Sigmoid colon (tissue), 7 donors: ENCODE results near the gene MKNK2. TPM values are rescaled to one million over a fixed set of nuclear protein-coding genes. Genes with fewer than 3 reads are reported as not detected.

Experiments
- DNase-seq: peaks from one replicate; pipeline ENCODE4 v3.0.0-alpha.2; 2019
- H3K27ac ChIP-seq, 4 donors: fragments of 200-600 bp; sonication (generic); one replicate each; pipeline ENCODE4 v1.5.1; 2016 to 2019; ENCODE audit warnings: mild to moderate bottlenecking in 1 of 4
- H3K27me3 ChIP-seq, 3 donors: fragments of 200-600 bp; sonication (generic); one replicate each; pipeline ENCODE4 v1.5.1; 2019; ENCODE audit warnings: mild to moderate bottlenecking in 1 of 3
- H3K36me3 ChIP-seq, 4 donors: fragments of 200-600 bp; sonication (generic); one replicate each; pipeline ENCODE4 v1.5.1; 2016 to 2019
- H3K4me1 ChIP-seq, 4 donors: fragments of 200-600 bp; sonication (generic); one replicate each; pipeline ENCODE4 v1.5.1; 2017 to 2019
- H3K4me3 ChIP-seq, 4 donors: fragments of 200-600 bp; sonication (generic); one replicate each; pipeline ENCODE4 v1.5.1; 2017 to 2019; ENCODE audit warnings: mild to moderate bottlenecking in 2 of 4, moderate library complexity in 1 of 4
- H3K9me3 ChIP-seq, 4 donors: fragments of 200-600 bp in 3 of 4; sonication (generic) in 3 of 4; one replicate each; pipeline versions ENCODE4 v1.5.1 to v1.6.1; 2013 to 2019
- EP300 ChIP-seq, 4 donors: sonication (generic); formaldehyde crosslinking; IDR thresholded peaks; one replicate each; pipeline ENCODE4 v1.6.1; 2017; ENCODE audit warnings: antibody characterized with exemption in 4 of 4
- POLR2A ChIP-seq, 2 donors: fragments of 450-650 bp; IDR thresholded peaks; one replicate each; pipeline ENCODE4 v1.6.1; 2016; ENCODE audit warnings: antibody characterized with exemption in 2 of 2, mild to moderate bottlenecking in 2 of 2, moderate library complexity in 2 of 2
- POLR2AphosphoS5 ChIP-seq, 4 donors: sonication (generic); formaldehyde crosslinking; IDR thresholded peaks; one replicate each; pipeline ENCODE4 v1.6.1; 2017; ENCODE audit warnings: antibody characterized with exemption in 4 of 4
- WGBS, 2 donors: extraction: QIAGEN DNeasy Blood & Tissue Kit; methylation state at CpG; one replicate each; pipeline ENCODE4 v1.1.7; 2013; 5-methylcytosine and 5-hydroxymethylcytosine counted together
- intact Hi-C: fragments of 100-400 bp; cut with DNase I; formaldehyde crosslinking; loops from one replicate; pipeline ENCODE4 v1.15.1; 2023
- polyA plus RNA-seq, 3 donors: library from polyadenylated mRNA; stranded (reverse); fragments of 200-250 nt; gene quantifications; one replicate each; pipeline ENCODE4 v1.2.3, GENCODE V29; 2013
- total RNA-seq, 4 donors: library from RNA; depleted of rRNA; stranded (reverse); fragments of >200 nt; gene quantifications; one replicate each; pipeline ENCODE4 v1.1.0, GENCODE V29; 2016
- TF ChIP-seq, protein P1 (sequence below), 4 experiments: fragments of 450-650 bp in 3 of 4; fragments of 200-600 bp in 1 of 4; IDR thresholded peaks; one replicate each; pipeline ENCODE4 v1.5.1; 2016 to 2019; ENCODE audit warnings: antibody characterized with exemption in 4 of 4, mild to moderate bottlenecking in 3 of 4, moderate library complexity in 2 of 4
- donor health status: healthy with polysubstance abuse.
- donor health status: Bipolar disorder and iron deficiency.
- donor health status: healthy.

Gene MKNK2
- total and polyA plus RNA-seq, 7 donors = 83.1 to 157 (median 121) TPM

DNA sequence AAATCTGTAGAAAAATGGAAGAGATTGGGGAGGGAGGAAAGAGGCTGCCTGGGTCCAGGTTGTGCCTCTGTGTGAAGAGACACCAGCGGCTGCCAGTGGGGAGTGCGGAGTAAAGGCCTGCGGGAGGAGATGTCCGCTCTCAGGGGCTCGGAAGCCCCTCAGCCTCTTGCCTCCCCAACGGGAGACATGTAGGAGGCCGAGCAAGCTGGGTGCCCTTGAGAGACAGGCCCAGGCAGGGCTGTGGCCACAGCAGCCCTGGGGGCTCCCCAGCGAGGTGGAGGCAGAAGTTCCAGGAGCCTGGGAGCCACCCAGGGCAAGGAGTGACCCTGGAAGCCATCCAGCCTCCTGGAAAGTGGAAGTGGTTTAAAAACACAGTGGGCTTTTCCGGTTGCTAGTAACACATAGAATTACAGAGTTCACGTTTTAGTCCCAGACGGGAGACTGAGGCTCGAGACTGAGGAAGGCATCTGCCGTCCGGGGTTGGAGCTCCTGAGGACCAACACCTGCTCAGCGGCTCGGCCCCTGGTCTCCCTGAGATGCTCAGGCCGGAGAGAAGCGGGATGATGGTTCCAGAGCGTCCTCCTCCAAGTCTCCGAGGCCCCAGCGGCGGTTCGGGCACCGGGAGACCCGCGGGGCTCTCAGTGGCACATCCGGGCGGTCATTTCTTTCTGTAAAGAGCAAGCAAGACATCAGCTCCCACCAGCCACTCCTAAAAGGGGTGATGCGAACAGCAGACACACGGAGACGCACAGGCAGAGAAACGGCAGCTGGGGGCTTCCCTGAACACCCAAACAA lies 21.9 kb upstream of the MKNK2 start:
- DNase-seq = no peak
- 92 to 93% methylated on average over 32 of the region's 32 CpGs for whole genome bisulfite sequencing, 2 donors
- no peak overlapping the region for H3K4me3 ChIP-seq
- H3K4me1 ChIP-seq = peaks cover 0 to 12% (median 9%) of the 10 kb centered on the region in 4 donors
- H3K36me3 ChIP-seq = peaks cover 23 to 72% (median 52%) of the 10 kb centered on the region in 4 donors
- H3K27me3 ChIP-seq = no peaks in the 10 kb centered on the region
- no peaks in the 10 kb centered on the region for H3K9me3 ChIP-seq
- intact Hi-C loops = loop anchor here (5.0 kb wide), 1 partner anchor 146 kb away; no protein-coding TSS in a partner anchor
- TF ChIP-seq EP300 (IDR thresholded peaks at IDR 0.05) (no peak), POLR2AphosphoS5 (IDR thresholded peaks at IDR 0.05) (no peak), POLR2A (IDR thresholded peaks at IDR 0.05) (no peak)
- TF ChIP-seq, protein P1, sequence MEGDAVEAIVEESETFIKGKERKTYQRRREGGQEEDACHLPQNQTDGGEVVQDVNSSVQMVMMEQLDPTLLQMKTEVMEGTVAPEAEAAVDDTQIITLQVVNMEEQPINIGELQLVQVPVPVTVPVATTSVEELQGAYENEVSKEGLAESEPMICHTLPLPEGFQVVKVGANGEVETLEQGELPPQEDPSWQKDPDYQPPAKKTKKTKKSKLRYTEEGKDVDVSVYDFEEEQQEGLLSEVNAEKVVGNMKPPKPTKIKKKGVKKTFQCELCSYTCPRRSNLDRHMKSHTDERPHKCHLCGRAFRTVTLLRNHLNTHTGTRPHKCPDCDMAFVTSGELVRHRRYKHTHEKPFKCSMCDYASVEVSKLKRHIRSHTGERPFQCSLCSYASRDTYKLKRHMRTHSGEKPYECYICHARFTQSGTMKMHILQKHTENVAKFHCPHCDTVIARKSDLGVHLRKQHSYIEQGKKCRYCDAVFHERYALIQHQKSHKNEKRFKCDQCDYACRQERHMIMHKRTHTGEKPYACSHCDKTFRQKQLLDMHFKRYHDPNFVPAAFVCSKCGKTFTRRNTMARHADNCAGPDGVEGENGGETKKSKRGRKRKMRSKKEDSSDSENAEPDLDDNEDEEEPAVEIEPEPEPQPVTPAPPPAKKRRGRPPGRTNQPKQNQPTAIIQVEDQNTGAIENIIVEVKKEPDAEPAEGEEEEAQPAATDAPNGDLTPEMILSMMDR (IDR thresholded peaks at IDR 0.05) = no peak
- no peak overlapping the region for H3K27ac ChIP-seq

DNA sequence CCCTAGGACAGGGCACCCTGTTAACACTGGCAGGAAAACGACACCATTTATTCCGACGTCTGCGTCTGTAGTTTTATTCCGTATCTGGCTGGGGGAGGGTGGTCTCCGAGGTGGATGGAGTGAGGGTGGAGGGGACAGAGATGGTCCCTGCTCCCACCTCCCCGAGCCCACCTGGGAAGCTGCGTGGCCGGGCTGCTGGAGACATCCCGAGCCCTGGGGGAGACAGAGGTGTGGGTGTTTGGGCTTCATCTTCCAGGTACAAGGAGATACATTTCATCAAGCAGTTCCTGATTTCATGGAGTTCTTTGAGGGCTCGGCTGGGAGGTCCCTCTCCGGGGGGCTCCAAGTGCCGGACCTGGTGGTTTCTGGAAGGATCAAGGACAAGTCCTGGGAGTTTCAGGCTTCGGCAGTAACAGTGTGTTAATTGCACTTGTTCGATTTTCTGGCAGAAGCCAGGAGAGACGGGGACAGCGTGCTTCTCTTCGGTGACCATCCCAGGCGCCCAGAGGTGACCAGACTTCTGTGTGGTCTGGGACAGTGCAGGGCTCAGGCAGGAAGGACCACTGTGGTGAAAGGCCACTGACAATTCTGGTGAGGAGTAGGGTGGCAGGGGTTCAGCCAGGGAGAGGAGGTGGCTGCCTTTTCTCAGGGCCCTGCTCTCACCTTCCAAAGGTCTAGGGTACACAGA lies 20.1 kb upstream of the MKNK2 start:
- H3K27ac ChIP-seq = no peak overlapping the region
- 73 to 91% methylated on average over 19 of the region's 19 CpGs for WGBS, 2 donors
- intact Hi-C loops = loop anchor here (5.0 kb wide), 1 partner anchor 144 kb away; no protein-coding TSS in a partner anchor

DNA sequence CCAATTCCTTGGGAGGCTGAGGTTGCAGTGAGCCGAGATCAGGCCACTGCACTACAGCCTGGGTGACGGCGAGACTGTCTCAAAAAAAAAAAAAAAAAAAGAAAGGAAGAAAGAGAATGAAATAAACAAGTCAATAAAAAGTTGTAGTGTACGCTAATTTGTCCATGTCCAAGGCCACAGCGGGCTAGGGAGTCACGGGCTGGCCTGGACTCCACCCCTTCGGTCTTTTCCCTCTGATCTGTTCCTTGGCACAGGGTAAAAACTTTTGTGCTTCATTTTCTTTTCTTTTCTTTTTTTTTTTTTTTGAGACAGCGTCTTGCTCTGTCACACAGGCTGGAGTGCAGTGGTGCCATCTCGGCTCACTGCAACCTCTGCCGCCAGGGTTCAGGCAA lies 19.4 kb upstream of the MKNK2 start:
- no peak for DNase-seq
- H3K27ac ChIP-seq = peak overlapping the region in 3 of 4 donors; percentile 62 to 66 (median 63)
- WGBS, 2 donors = 21 to 70% methylated on average over 10 of the region's 10 CpGs

More for the DNA sequence above, 20.1 kb upstream of the MKNK2 start:
- H3K36me3 ChIP-seq = peaks cover 14 to 54% (median 34%) of the 10 kb centered on the region in 4 donors
- no peak for DNase-seq
- H3K9me3 ChIP-seq = no peaks in the 10 kb centered on the region
- H3K27me3 ChIP-seq = no peaks in the 10 kb centered on the region
- TF ChIP-seq EP300 (IDR thresholded peaks at IDR 0.05) (no peak), POLR2AphosphoS5 (IDR thresholded peaks at IDR 0.05) (no peak), POLR2A (IDR thresholded peaks at IDR 0.05) (no peak)
- TF ChIP-seq, protein P1 (IDR thresholded peaks at IDR 0.05) = no peak
- H3K4me1 ChIP-seq = peaks cover 0 to 12% (median 9%) of the 10 kb centered on the region in 4 donors
- no peak overlapping the region for H3K4me3 ChIP-seq

DNA sequence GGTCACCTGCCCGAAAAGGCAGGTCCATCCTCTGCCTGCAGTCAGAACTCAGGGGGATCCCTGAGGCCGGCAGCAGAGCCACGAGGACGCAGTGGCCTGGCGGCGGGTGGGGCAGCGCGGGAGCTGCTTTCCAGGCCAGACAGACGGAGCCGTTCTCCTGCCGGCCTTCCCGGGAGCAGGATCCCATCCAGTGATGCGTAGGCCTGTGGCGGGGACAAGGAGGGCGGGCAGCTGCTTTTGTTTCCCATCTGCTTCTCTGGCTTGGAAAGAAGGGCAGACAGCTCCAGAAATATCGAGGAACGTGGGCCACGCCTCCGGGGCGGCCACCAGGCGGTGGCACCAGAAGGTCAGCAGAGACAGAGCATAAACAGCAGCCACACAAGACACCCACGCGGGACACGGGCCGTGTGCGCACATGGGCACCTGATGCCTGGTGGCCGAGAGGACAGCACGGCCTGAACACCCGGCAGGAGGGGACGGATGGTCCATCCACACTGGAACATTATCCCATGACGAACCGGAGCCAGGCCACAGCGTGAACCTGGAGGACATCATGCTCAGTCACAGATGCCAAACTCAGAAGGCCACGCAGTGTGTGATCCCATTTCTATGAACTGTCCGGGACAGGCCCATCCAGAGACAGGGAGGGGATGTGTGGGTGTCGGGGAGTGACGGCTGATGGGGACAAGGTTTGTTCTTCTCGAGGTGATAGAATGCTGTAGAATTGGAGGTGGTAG lies 13.9 kb upstream of the MKNK2 start:
- TF ChIP-seq EP300 (IDR thresholded peaks at IDR 0.05) = peak; percentile 95 to 99 (median 98)
- peak; percentile 65 to 83 (median 74) for TF ChIP-seq POLR2AphosphoS5 (IDR thresholded peaks at IDR 0.05)
- TF ChIP-seq POLR2A (IDR thresholded peaks at IDR 0.05) = no peak
- Histone ChIP-seq H3K4me3 (peak overlapping the region in 2 of 4 donors; percentile 6 to 19), H3K4me1 (peaks cover 0 to 50% (median 44%) of the 10 kb centered on the region in 4 donors), H3K9me3 (no peaks in the 10 kb centered on the region), H3K27me3 (no peaks in the 10 kb centered on the region), H3K27ac (peak overlapping the region; percentile 65 to 86 (median 81)), H3K36me3 (no peaks in the 10 kb centered on the region)
- 68 to 78% methylated on average over 38 of the region's 38 CpGs for WGBS, 2 donors
- DNase-seq = peak; percentile 88
- intact Hi-C loops = no loop called here

More for the DNA sequence above, 19.4 kb upstream of the MKNK2 start:
- intact Hi-C loops = loop anchor here (5.0 kb wide), 1 partner anchor 143 kb away; no protein-coding TSS in a partner anchor
- Histone ChIP-seq H3K4me1 (peaks cover 0 to 12% (median 10%) of the 10 kb centered on the region in 4 donors), H3K36me3 (peaks cover 11 to 47% (median 31%) of the 10 kb centered on the region in 4 donors), H3K4me3 (no peak overlapping the region), H3K27me3 (no peaks in the 10 kb centered on the region), H3K9me3 (no peaks in the 10 kb centered on the region)
- TF ChIP-seq POLR2AphosphoS5 (IDR thresholded peaks at IDR 0.05) (no peak), EP300 (IDR thresholded peaks at IDR 0.05) (no peak), POLR2A (IDR thresholded peaks at IDR 0.05) (no peak)
- TF ChIP-seq, protein P1 (IDR thresholded peaks at IDR 0.05) = no peak
